Activated naive CD4-positive, alpha-beta T cell treated with anti-CD3 and anti-CD28 coated beads for 36 hours (primary cell): ENCODE data around the gene ANKMY1. TPM values are rescaled to one million over a fixed set of nuclear protein-coding genes. Genes with fewer than 3 reads are reported as not detected.

Experiments used
- CTCF ChIA-PET: fragments of 350-600 bp; sonication (Branson Sonifier 250); formaldehyde crosslinking; loops from one replicate; lab custom pipeline; 2021; ENCODE audit warnings: antibody characterized with exemption; lab: Charles Lee
- DNase-seq: peaks from one replicate; pipeline ENCODE4 v3.0.0-alpha.2; 2020
- H3K27ac Mint-ChIP-seq: one replicate; pipeline ENCODE4 v1.8.0; 2021; ENCODE audit warnings: mild to moderate bottlenecking, mixed read lengths
- H3K27me3 Mint-ChIP-seq: one replicate; pipeline ENCODE4 v1.8.0; 2021; ENCODE audit warnings: low read depth, mixed read lengths
- H3K36me3 Mint-ChIP-seq: one replicate; pipeline ENCODE4 v1.8.0; 2021; ENCODE audit warnings: low read depth, mixed read lengths
- H3K4me1 Mint-ChIP-seq: one replicate; pipeline ENCODE4 v1.8.0; 2021; ENCODE audit warnings: low read depth, mixed read lengths
- H3K4me3 Mint-ChIP-seq: one replicate; pipeline ENCODE4 v1.8.0; 2021; ENCODE audit warnings: mild to moderate bottlenecking, moderate library complexity, mixed read lengths
- H3K9me3 Mint-ChIP-seq: one replicate; pipeline ENCODE4 v1.8.0; 2021; ENCODE audit warnings: mixed read lengths
- intact Hi-C: fragments of 100-400 bp; cut with micrococcal nuclease; formaldehyde crosslinking; loops from one replicate; pipeline ENCODE4 v1.15.1; 2023
- total RNA-seq, 2 experiments: library from RNA; stranded (reverse); gene quantifications; one replicate each; pipeline ENCODE4 v1.2.3, GENCODE V29; 2021

ANKMY1 gene
- total RNA-seq, 2 experiments from 2014 or later: 17.0 to 17.4 TPM

- no peaks in the 10 kb centered on the region for H3K9me3 Mint-ChIP-seq
- H3K4me3 Mint-ChIP-seq: no peak overlapping the region
- peaks cover 23% of the 10 kb centered on the region for H3K27me3 Mint-ChIP-seq
- no peak overlapping the region for H3K27ac Mint-ChIP-seq
- no peaks in the 10 kb centered on the region for H3K36me3 Mint-ChIP-seq
- peaks cover 10% of the 10 kb centered on the region for H3K4me1 Mint-ChIP-seq
- DNase-seq: no peak
- CTCF ChIA-PET: no interaction called here
- intact Hi-C loops: no loop called here
These were observed 101.2 kb downstream of the ANKMY1 start for GRCh38 chr2:240456447-240457222.

GRCh38 chr2:240455647-240456446, 101.9 kb downstream of the ANKMY1 start:
- no peak for DNase-seq
- intact Hi-C loops: no loop called here
- Mint-ChIP-seq H3K4me1 (peaks cover 10% of the 10 kb centered on the region), H3K36me3 (no peaks in the 10 kb centered on the region), H3K27me3 (peaks cover 28% of the 10 kb centered on the region), H3K4me3 (no peak overlapping the region), H3K9me3 (no peaks in the 10 kb centered on the region), H3K27ac (no peak overlapping the region)
- CTCF ChIA-PET: no interaction called here

GRCh38 chr2:240455272-240455646, 102.5 kb downstream of the ANKMY1 start:
- CTCF ChIA-PET: no interaction called here
- Mint-ChIP-seq H3K36me3 (no peaks in the 10 kb centered on the region), H3K4me1 (peaks cover 10% of the 10 kb centered on the region), H3K27ac (no peak overlapping the region), H3K27me3 (peaks cover 34% of the 10 kb centered on the region), H3K9me3 (no peaks in the 10 kb centered on the region), H3K4me3 (no peak overlapping the region)
- intact Hi-C loops: no loop called here
- DNase-seq: no peak

- peaks cover 40% of the 10 kb centered on the region for H3K27me3 Mint-ChIP-seq
- CTCF ChIA-PET: no interaction called here
- peaks cover 10% of the 10 kb centered on the region for H3K4me1 Mint-ChIP-seq
- H3K27ac Mint-ChIP-seq: no peak overlapping the region
- H3K4me3 Mint-ChIP-seq: peak overlapping the region; percentile 41
- intact Hi-C loops: no loop called here
- no peak for DNase-seq
- H3K36me3 Mint-ChIP-seq: no peaks in the 10 kb centered on the region
- H3K9me3 Mint-ChIP-seq: no peaks in the 10 kb centered on the region
These were observed 103.5 kb downstream of the ANKMY1 start for GRCh38 chr2:240454106-240454901.

GRCh38 chr2:240453461-240454105, 104.2 kb downstream of the ANKMY1 start:
- peak overlapping the region; percentile 41 for H3K4me3 Mint-ChIP-seq
- no peaks in the 10 kb centered on the region for H3K9me3 Mint-ChIP-seq

GRCh38 chr2:240452462-240453256, 105.1 kb downstream of the ANKMY1 start:
- DNase-seq: no peak
- no peak overlapping the region for H3K27ac Mint-ChIP-seq
- no peaks in the 10 kb centered on the region for H3K36me3 Mint-ChIP-seq
- H3K9me3 Mint-ChIP-seq: no peaks in the 10 kb centered on the region
- intact Hi-C loops: no loop called here
- H3K27me3 Mint-ChIP-seq: peaks cover 40% of the 10 kb centered on the region
- CTCF ChIA-PET: no interaction called here
- H3K4me1 Mint-ChIP-seq: peaks cover 11% of the 10 kb centered on the region
- H3K4me3 Mint-ChIP-seq: peak overlapping the region; percentile 18

More at GRCh38 chr2:240453461-240454105, 104.2 kb downstream of the ANKMY1 start:
- Mint-ChIP-seq H3K36me3 (no peaks in the 10 kb centered on the region), H3K27ac (no peak overlapping the region), H3K27me3 (peaks cover 40% of the 10 kb centered on the region), H3K4me1 (peaks cover 10% of the 10 kb centered on the region)
- DNase-seq: no peak
- CTCF ChIA-PET: no interaction called here
- intact Hi-C loops: no loop called here

GRCh38 chr2:240451791-240452461, 105.9 kb downstream of the ANKMY1 start:
- H3K4me1 Mint-ChIP-seq: peaks cover 11% of the 10 kb centered on the region
- CTCF ChIA-PET: no interaction called here
- no peak for DNase-seq
- H3K9me3 Mint-ChIP-seq: no peaks in the 10 kb centered on the region
- peak overlapping the region; percentile 32 for H3K4me3 Mint-ChIP-seq
- H3K36me3 Mint-ChIP-seq: no peaks in the 10 kb centered on the region
- H3K27me3 Mint-ChIP-seq: peaks cover 40% of the 10 kb centered on the region
- no peak overlapping the region for H3K27ac Mint-ChIP-seq
- intact Hi-C loops: no loop called here

GRCh38 chr2:240451108-240451611, 106.6 kb downstream of the ANKMY1 start:
- no peak overlapping the region for H3K27ac Mint-ChIP-seq
- no peaks in the 10 kb centered on the region for H3K9me3 Mint-ChIP-seq
- no peaks in the 10 kb centered on the region for H3K36me3 Mint-ChIP-seq
- no peak for DNase-seq
- no peak overlapping the region for H3K4me3 Mint-ChIP-seq
- intact Hi-C loops: no loop called here
- peaks cover 11% of the 10 kb centered on the region for H3K4me1 Mint-ChIP-seq
- CTCF ChIA-PET: no interaction called here
- H3K27me3 Mint-ChIP-seq: peaks cover 35% of the 10 kb centered on the region

- H3K4me1 Mint-ChIP-seq: peaks cover 11% of the 10 kb centered on the region
- DNase-seq: no peak
- no peaks in the 10 kb centered on the region for H3K9me3 Mint-ChIP-seq
- H3K36me3 Mint-ChIP-seq: no peaks in the 10 kb centered on the region
- no peak overlapping the region for H3K4me3 Mint-ChIP-seq
- intact Hi-C loops: no loop called here
- H3K27ac Mint-ChIP-seq: no peak overlapping the region
- CTCF ChIA-PET: no interaction called here
- H3K27me3 Mint-ChIP-seq: peaks cover 35% of the 10 kb centered on the region
These were observed 107.2 kb downstream of the ANKMY1 start for GRCh38 chr2:240450532-240451107.

- no peaks in the 10 kb centered on the region for H3K9me3 Mint-ChIP-seq
- H3K27me3 Mint-ChIP-seq: peaks cover 33% of the 10 kb centered on the region
- no peak overlapping the region for H3K27ac Mint-ChIP-seq
- H3K36me3 Mint-ChIP-seq: no peaks in the 10 kb centered on the region
- H3K4me3 Mint-ChIP-seq: no peak overlapping the region
- CTCF ChIA-PET: no interaction called here
- H3K4me1 Mint-ChIP-seq: peaks cover 11% of the 10 kb centered on the region
- intact Hi-C loops: no loop called here
- no peak for DNase-seq
These were observed 107.8 kb downstream of the ANKMY1 start for GRCh38 chr2:240449764-240450531.
